Pancreas (tissue), 10 donors: Measurements from ENCODE around the gene C19orf81. TPM values are rescaled to one million over a fixed set of nuclear protein-coding genes. Genes with fewer than 3 reads are reported as not detected.

ENCODE experiments used
- ATAC-seq, 4 donors: fragments of 200-7000 bp; cut with Tn5 transposase; one replicate each; pipeline versions ENCODE4 v1.8.0 to v1.9.1; 2020; ENCODE audit warnings: mild to moderate bottlenecking in 4 of 4, moderate library complexity in 4 of 4
- DNase-seq, 6 donors: peaks; one replicate each; pipeline ENCODE4 v3.0.0-alpha.2; 2020
- FAIRE-seq: peaks from 2 replicates; lab custom pipeline; 2012; peaks lifted over from hg19 to GRCh38; lab: Jason Lieb, UNC
- H3K27ac ChIP-seq, 4 donors: fragments of 200-600 bp; sonication (generic); 1 replicate in 3 of 4; 2 replicates in 1 of 4; pipeline versions ENCODE4 v1.5.0 to v1.8.0; 2020
- H3K27me3 ChIP-seq, 4 donors: fragments of 200-600 bp; one replicate each; pipeline ENCODE4 v1.8.0; 2021
- H3K36me3 ChIP-seq, 3 donors: fragments of 200-600 bp; sonication (generic) in 1 of 3; one replicate each; pipeline versions ENCODE4 v1.5.0 to v1.8.0; 2020 to 2021
- H3K4me1 ChIP-seq, 3 donors: fragments of 200-600 bp; one replicate each; pipeline ENCODE4 v1.8.0; 2021
- H3K4me3 ChIP-seq, 4 donors: fragments of 200-600 bp; sonication (generic) in 2 of 4; one replicate each; pipeline versions ENCODE4 v1.5.0 to v1.8.0; 2020 to 2021
- H3K9me3 ChIP-seq, 4 donors: fragments of 200-600 bp; one replicate each; pipeline ENCODE4 v1.8.0; 2021
- CTCF ChIP-seq, 4 donors: fragments of 200-600 bp; sonication (generic) in 3 of 4; IDR thresholded peaks; one replicate each; pipeline versions ENCODE4 v1.5.0 to v1.8.0; 2021; ENCODE audit warnings: antibody characterized with exemption in 4 of 4
- WGBS, 2 donors: extraction: QIAGEN DNeasy Blood & Tissue Kit; methylation state at CpG; one replicate each; pipeline ENCODE4 v1.1.7; 2013; 5-methylcytosine and 5-hydroxymethylcytosine counted together
- intact Hi-C, 3 donors: fragments of 100-400 bp; cut with DNase I; formaldehyde crosslinking; loops; one replicate each; pipeline versions ENCODE4 v1.11.1 to v1.14.2; 2022
- polyA plus RNA-seq, 2 donors: library from polyadenylated mRNA; stranded (reverse); fragments of 200-250 nt; gene quantifications; one replicate each; pipeline ENCODE4 v1.2.3, GENCODE V29; 2013
- total RNA-seq, 6 donors: library from RNA; stranded (reverse); fragmentation: NEBNext Ultra II Directional in 4 of 6; extraction: Animal tissue kit (Norgen Biotek cat#: 25700) in 4 of 6; gene quantifications; one replicate each; pipeline versions ENCODE4 v1.2.1 to v1.2.4, GENCODE V29; 2021 to 2023
- donor health status: healthy with polysubstance abuse.
- donor health status: DM: no; HTN: no; CAD: no; lungs with moderate emphysema.
- donor health status: DM: no; HTN: no; CAD: no.
- donor health status: control.
- donor health status: control.
- donor health status: Bipolar disorder and iron deficiency.
- donor health status: DM: yes; HTN: yes; CAD: no.
- donor health status: DM: no; HTN: no; CAD: no.
- donor health status: DM: no; HTN: no; CAD: no.
- donor health status: DM: yes; HTN: yes; CAD: no.

Gene C19orf81
- total and polyA plus RNA-seq, 8 donors: 0.40 to 1.2 (median 0.91) TPM; not detected in 3

GRCh38 chr19:50628551-50628950 is 20.7 kb upstream of the C19orf81 start:
- H3K36me3 ChIP-seq: no peaks in the 10 kb centered on the region
- intact Hi-C loops: no loop called here

GRCh38 chr19:50629194-50629593 is 20.1 kb upstream of the C19orf81 start:
- intact Hi-C loops: no loop called here
- no peak for FAIRE-seq
- no peak for ATAC-seq

More at GRCh38 chr19:50628551-50628950, 20.7 kb upstream of the C19orf81 start:
- FAIRE-seq: no peak
- H3K27ac ChIP-seq: no peak overlapping the region
- DNase-seq: no peak
- no peaks in the 10 kb centered on the region for H3K9me3 ChIP-seq
- H3K27me3 ChIP-seq: no peaks in the 10 kb centered on the region
- 75 to 95% methylated on average over 6 to 7 of the region's 7 CpGs for WGBS, 2 donors
- no peak for TF ChIP-seq CTCF (IDR thresholded peaks at IDR 0.05)
- ATAC-seq: no peak
- no peaks in the 10 kb centered on the region for H3K4me1 ChIP-seq
- no peak overlapping the region for H3K4me3 ChIP-seq

GRCh38 chr19:50629801-50630200 is 19.4 kb upstream of the C19orf81 start:
- no peak for FAIRE-seq

More at GRCh38 chr19:50629194-50629593, 20.1 kb upstream of the C19orf81 start:
- Histone ChIP-seq H3K36me3 (no peaks in the 10 kb centered on the region), H3K27ac (no peak overlapping the region), H3K9me3 (no peaks in the 10 kb centered on the region), H3K27me3 (no peaks in the 10 kb centered on the region), H3K4me1 (no peaks in the 10 kb centered on the region), H3K4me3 (no peak overlapping the region)
- no peak for TF ChIP-seq CTCF (IDR thresholded peaks at IDR 0.05)
- no peak for DNase-seq
- 59 to 67% methylated on average over 18 to 20 of the region's 20 CpGs for WGBS, 2 donors

GRCh38 chr19:50632151-50632835 is 17.0 kb upstream of the C19orf81 start:
- no peak for TF ChIP-seq CTCF (IDR thresholded peaks at IDR 0.05)
- H3K9me3 ChIP-seq: no peaks in the 10 kb centered on the region
- FAIRE-seq: no peak
- WGBS, 2 donors: 69 to 78% methylated on average over 20 of the region's 20 CpGs
- intact Hi-C loops: no loop called here
- H3K4me1 ChIP-seq: no peaks in the 10 kb centered on the region
- DNase-seq: no peak
- H3K36me3 ChIP-seq: no peaks in the 10 kb centered on the region
- H3K27me3 ChIP-seq: no peaks in the 10 kb centered on the region
- ATAC-seq: no peak
- H3K4me3 ChIP-seq: no peak overlapping the region
- no peak overlapping the region for H3K27ac ChIP-seq

More at GRCh38 chr19:50629801-50630200, 19.4 kb upstream of the C19orf81 start:
- ATAC-seq (no peak), DNase-seq (no peak)
- no peaks in the 10 kb centered on the region for H3K27me3 ChIP-seq
- intact Hi-C loops: no loop called here
- H3K36me3 ChIP-seq: no peaks in the 10 kb centered on the region
- no peaks in the 10 kb centered on the region for H3K9me3 ChIP-seq
- no peaks in the 10 kb centered on the region for H3K4me1 ChIP-seq
- H3K4me3 ChIP-seq: no peak overlapping the region
- 57 to 67% methylated on average over 12 to 14 of the region's 14 CpGs for WGBS, 2 donors
- no peak overlapping the region for H3K27ac ChIP-seq
- TF ChIP-seq CTCF (IDR thresholded peaks at IDR 0.05): no peak

- 41 to 68% methylated on average over 2 of the region's 2 CpGs for WGBS, 2 donors
- H3K4me3 ChIP-seq: no peak overlapping the region
- no peak overlapping the region for H3K27ac ChIP-seq
- DNase-seq (no peak), FAIRE-seq (no peak), ATAC-seq (no peak)
- H3K27me3 ChIP-seq: no peaks in the 10 kb centered on the region
- no peak for TF ChIP-seq CTCF (IDR thresholded peaks at IDR 0.05)
- H3K36me3 ChIP-seq: no peaks in the 10 kb centered on the region
- no peaks in the 10 kb centered on the region for H3K9me3 ChIP-seq
- no peaks in the 10 kb centered on the region for H3K4me1 ChIP-seq
- intact Hi-C loops: no loop called here
Observed at GRCh38 chr19:50633359-50633758, 15.9 kb upstream of the C19orf81 start.
